Fibroblast of lung (primary cell): Measurements from ENCODE around the gene DCTPP1. TPM values are rescaled to one million over a fixed set of nuclear protein-coding genes. Genes with fewer than 3 reads are reported as not detected.
A peak's percentile ranks its signal among the peaks of the same experiment; 100 is the strongest.
"Not testable (repeated sequence)": the region's sequence is repeated elsewhere in the genome, so short reads cannot be mapped to it uniquely, and the experiment has no call there.

Source experiments
- DNase-seq, 2 donors: peaks; one replicate each; pipeline versions ENCODE4 v3.0.0 to v3.0.0-alpha.2; 2010; ENCODE audit warnings: low read depth in 2 of 2
- H2AFZ ChIP-seq: 2 replicates; pipeline ENCODE4 v1.5.1; 2012; ENCODE audit warnings: low read length, control low read depth, inconsistent platforms
- H3K27ac ChIP-seq: 2 replicates; pipeline ENCODE4 v1.5.1; 2011; ENCODE audit warnings: low read length, control low read depth; ENCODE audit not compliant: insufficient read depth
- H3K27me3 ChIP-seq: 2 replicates; pipeline ENCODE4 v1.5.1; 2011; ENCODE audit warnings: mild to moderate bottlenecking, low read length; ENCODE audit not compliant: control insufficient read depth, insufficient read depth
- H3K36me3 ChIP-seq: 2 replicates; pipeline ENCODE4 v1.5.1; 2011; ENCODE audit warnings: low read length; ENCODE audit not compliant: control insufficient read depth, insufficient read depth
- H3K4me1 ChIP-seq: 2 replicates; pipeline ENCODE4 v1.5.1; 2011; ENCODE audit warnings: low read length; ENCODE audit not compliant: control insufficient read depth, insufficient read depth; ENCODE audit errors: extremely low read depth
- H3K4me2 ChIP-seq: 2 replicates; pipeline ENCODE4 v1.5.1; 2011; ENCODE audit warnings: low read length, control low read depth; ENCODE audit not compliant: insufficient read depth; ENCODE audit errors: extremely low read depth
- H3K4me3 ChIP-seq, 4 experiments: fragments of 200-600 bp in 1 of 4; sonication (generic) in 1 of 4; replicated peaks in 1 of 4; 2 replicates each; pipeline ENCODE4 v1.5.1; 2011 to 2016; ENCODE audit warnings: low read length in 4 of 4, low read depth in 3 of 4, mild to moderate bottlenecking in 3 of 4, control low read depth in 2 of 4, inconsistent platforms in 1 of 4, mixed read lengths in 1 of 4; ENCODE audit not compliant: insufficient read depth in 1 of 4; ENCODE audit errors: control extremely low read depth in 1 of 4
- H3K79me2 ChIP-seq: 2 replicates; pipeline ENCODE4 v1.5.1; 2012; ENCODE audit warnings: mild to moderate bottlenecking, low read length, inconsistent platforms; ENCODE audit not compliant: control insufficient read depth, insufficient read depth
- H3K9ac ChIP-seq: 2 replicates; pipeline ENCODE4 v1.5.1; 2011; ENCODE audit warnings: mild to moderate bottlenecking, low read length, control low read depth; ENCODE audit not compliant: insufficient read depth
- H3K9me3 ChIP-seq: 2 replicates; pipeline ENCODE4 v1.5.1; 2012; ENCODE audit warnings: low read depth, low read length; ENCODE audit not compliant: control insufficient read depth, insufficient read depth
- H4K20me1 ChIP-seq: 2 replicates; pipeline ENCODE4 v1.5.1; 2011; ENCODE audit warnings: low read length; ENCODE audit not compliant: control insufficient read depth, insufficient read depth; ENCODE audit errors: extremely low read depth
- CTCF ChIP-seq, 2 donors: IDR thresholded peaks in 1 of 2; conservative IDR thresholded peaks in 1 of 2; 1 replicate in 1 of 2; 2 replicates in 1 of 2; pipeline ENCODE4 v1.5.1; 2011 to 2012; ENCODE audit warnings: low read length in 2 of 2, control low read depth in 1 of 2, inconsistent platforms in 1 of 2, low read depth in 1 of 2, mild to moderate bottlenecking in 1 of 2
- EZH2 ChIP-seq: IDR thresholded peaks from 2 replicates; pipeline ENCODE4 v1.5.1; 2012; ENCODE audit warnings: low read length, control low read depth, mild to moderate bottlenecking; ENCODE audit errors: missing control alignments
- polyA plus RNA-seq, 2 donors: library from polyadenylated mRNA; depleted of rRNA in 1 of 2; stranded (reverse) in 1 of 2; unstranded in 1 of 2; fragments of >200 nt; gene quantifications; 2 replicates each; pipeline ENCODE4 v1.2.1, GENCODE V29; 2011 to 2012; ENCODE audit warnings: missing spikeins in 1 of 2
- total RNA-seq: library from RNA; depleted of rRNA; stranded (reverse); fragments of >200 nt; gene quantifications from 2 replicates; pipeline ENCODE4 v1.2.1, GENCODE V29; 2014

DCTPP1 gene
- total and polyA plus RNA-seq, 2 donors (not counting 1 experiment from before 2014, with no cell fraction given), result 6.6 to 23.6 TPM

GRCh38 chr16:30397776-30398660 is 31.8 kb downstream of the DCTPP1 start:
- Histone ChIP-seq H4K20me1 (no peaks in the 10 kb centered on the region), H3K36me3 (peaks cover 7% of the 10 kb centered on the region), H3K9me3 (no peaks in the 10 kb centered on the region), H3K4me3 (no peak overlapping the region), H3K27ac (no peak overlapping the region), H3K4me2 (no peak overlapping the region), H3K79me2 (no peaks in the 10 kb centered on the region), H2AFZ (no peak overlapping the region), H3K27me3 (no peaks in the 10 kb centered on the region), H3K9ac (no peak overlapping the region), H3K4me1 (peaks cover 14% of the 10 kb centered on the region)
- TF ChIP-seq CTCF (conservative IDR thresholded peaks at IDR 0.05 in 1 of 2, IDR thresholded peaks at IDR 0.05 in 1 of 2; ENCODE audit: low read depth in 1 of 2, low read length in 2 of 2), result no peak
- DNase-seq, result no peak

GRCh38 chr16:30397056-30397455 is 32.8 kb downstream of the DCTPP1 start:
- no peaks in the 10 kb centered on the region for H3K9me3 ChIP-seq
- H2AFZ ChIP-seq, result no peak overlapping the region
- peaks cover 14% of the 10 kb centered on the region for H3K4me1 ChIP-seq
- H3K36me3 ChIP-seq, result peaks cover 7% of the 10 kb centered on the region
- no peak overlapping the region for H3K4me3 ChIP-seq
- H3K9ac ChIP-seq, result no peak overlapping the region
- no peak overlapping the region for H3K4me2 ChIP-seq
- H3K79me2 ChIP-seq, result no peaks in the 10 kb centered on the region
- TF ChIP-seq CTCF (conservative IDR thresholded peaks at IDR 0.05 in 1 of 2, IDR thresholded peaks at IDR 0.05 in 1 of 2; ENCODE audit: low read depth in 1 of 2, low read length in 2 of 2), result no peak
- TF ChIP-seq EZH2, result no peak
- no peaks in the 10 kb centered on the region for H3K27me3 ChIP-seq
- no peak for DNase-seq
- no peaks in the 10 kb centered on the region for H4K20me1 ChIP-seq
- no peak overlapping the region for H3K27ac ChIP-seq

GRCh38 chr16:30396627-30397026 is 33.2 kb downstream of the DCTPP1 start:
- Histone ChIP-seq H3K4me3 (peak overlapping the region in 1 of 4 experiments; percentile 73), H3K4me1 (peaks cover 14% of the 10 kb centered on the region), H3K4me2 (peak overlapping the region; percentile 84)
- not testable (repeated sequence) for H3K27me3 ChIP-seq, H3K36me3 ChIP-seq, H3K9ac ChIP-seq, H3K9me3 ChIP-seq, DNase-seq, H4K20me1 ChIP-seq, H3K27ac ChIP-seq, H3K79me2 ChIP-seq, H2AFZ ChIP-seq
